WTC11 (cell line): Measurements from ENCODE around the gene ATP9A.

Experiments used
- ZNF121 ChIP-seq: sonication (generic); formaldehyde crosslinking; IDR thresholded peaks from 2 replicates; pipeline ENCODE4 v1.8.0; 2023; ENCODE audit warnings: missing genetic modification reagents
- TF ChIP-seq, protein P1 (sequence below): sonication (generic); formaldehyde crosslinking; IDR thresholded peaks from 2 replicates; pipeline ENCODE4 v1.8.1; 2023; ENCODE audit warnings: mild to moderate bottlenecking, missing genetic modification reagents, moderate library complexity

DNA sequence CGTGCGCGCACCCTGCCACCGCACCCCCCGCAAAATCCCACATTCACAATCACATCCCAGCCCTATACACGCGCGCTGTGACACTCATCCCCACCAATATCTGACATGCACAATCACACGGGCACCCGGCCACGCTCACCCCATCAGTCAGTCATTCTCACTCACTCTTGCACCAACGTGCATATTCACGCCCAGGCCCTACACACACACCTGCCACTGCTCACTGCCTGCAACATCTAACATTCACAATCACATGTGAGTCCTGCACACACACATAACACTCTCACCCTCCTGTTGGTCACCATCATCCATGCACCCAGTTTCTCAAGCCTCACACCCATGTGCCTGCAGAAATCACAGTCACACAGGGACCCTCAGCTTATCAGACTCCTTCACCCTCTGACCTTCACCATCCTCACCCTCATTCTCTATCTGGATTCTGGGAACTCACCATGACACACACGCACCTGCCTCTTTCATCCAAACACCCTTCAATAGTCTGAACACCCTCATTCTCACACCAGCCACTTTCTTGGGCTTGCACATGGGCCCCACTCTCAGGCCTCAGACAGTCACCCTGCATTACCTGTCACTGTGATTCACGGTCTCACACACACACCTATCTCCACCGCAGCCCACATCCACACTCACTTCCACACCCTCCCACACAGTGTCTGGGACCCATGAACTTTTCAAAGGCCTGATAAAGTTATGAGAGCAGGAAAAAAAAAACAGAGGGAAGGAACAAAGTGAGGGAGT is 748 bp upstream of the ATP9A start:
- TF ChIP-seq ZNF121, result no peak
- TF ChIP-seq, protein P1, sequence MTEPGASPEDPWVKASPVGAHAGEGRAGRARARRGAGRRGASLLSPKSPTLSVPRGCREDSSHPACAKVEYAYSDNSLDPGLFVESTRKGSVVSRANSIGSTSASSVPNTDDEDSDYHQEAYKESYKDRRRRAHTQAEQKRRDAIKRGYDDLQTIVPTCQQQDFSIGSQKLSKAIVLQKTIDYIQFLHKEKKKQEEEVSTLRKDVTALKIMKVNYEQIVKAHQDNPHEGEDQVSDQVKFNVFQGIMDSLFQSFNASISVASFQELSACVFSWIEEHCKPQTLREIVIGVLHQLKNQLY (CRISPR knock-in tag), result no peak
